GM19324 (cell line): Measurements from ENCODE around the gene NDUFA11.
"Not testable (repeated sequence)": the region's sequence is repeated elsewhere in the genome, so short reads cannot be mapped to it uniquely, and the experiment has no call there.

Source experiments
- ATAC-seq: cut with Tn5 transposase; IDR thresholded peaks from one replicate; pipeline ENCODE4 v1.9.1; 2021; ENCODE audit warnings: mild to moderate bottlenecking, moderate library complexity; ENCODE audit not compliant: unreplicated experiment, low FRiP score

Gene NDUFA11

DNA sequence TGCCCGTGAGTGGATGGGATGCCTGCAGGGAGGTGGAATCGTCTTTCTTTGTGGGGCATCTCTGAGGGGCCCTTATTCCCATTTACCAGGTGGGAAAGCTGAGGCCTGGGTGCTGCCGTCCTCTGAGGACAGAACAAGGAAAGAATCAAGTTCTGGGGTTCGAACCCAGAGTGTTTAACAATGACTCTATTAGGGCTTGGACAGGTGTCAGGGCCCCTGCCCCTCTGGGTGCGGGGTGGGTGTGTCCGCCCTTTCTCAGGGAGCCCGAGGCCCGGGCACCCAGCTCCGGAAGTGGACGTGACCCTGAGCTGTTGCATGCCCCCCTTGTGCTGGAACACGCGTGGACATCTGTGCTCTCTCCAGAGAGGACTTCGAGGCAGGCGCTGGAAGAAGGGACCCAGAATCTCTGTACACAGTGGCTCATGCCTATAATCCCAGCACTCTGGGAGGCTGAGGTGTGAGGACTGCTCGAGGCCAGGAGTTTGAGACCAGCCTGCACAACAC, 10.8 kb downstream of the NDUFA11 start:
- no peak for ATAC-seq

DNA sequence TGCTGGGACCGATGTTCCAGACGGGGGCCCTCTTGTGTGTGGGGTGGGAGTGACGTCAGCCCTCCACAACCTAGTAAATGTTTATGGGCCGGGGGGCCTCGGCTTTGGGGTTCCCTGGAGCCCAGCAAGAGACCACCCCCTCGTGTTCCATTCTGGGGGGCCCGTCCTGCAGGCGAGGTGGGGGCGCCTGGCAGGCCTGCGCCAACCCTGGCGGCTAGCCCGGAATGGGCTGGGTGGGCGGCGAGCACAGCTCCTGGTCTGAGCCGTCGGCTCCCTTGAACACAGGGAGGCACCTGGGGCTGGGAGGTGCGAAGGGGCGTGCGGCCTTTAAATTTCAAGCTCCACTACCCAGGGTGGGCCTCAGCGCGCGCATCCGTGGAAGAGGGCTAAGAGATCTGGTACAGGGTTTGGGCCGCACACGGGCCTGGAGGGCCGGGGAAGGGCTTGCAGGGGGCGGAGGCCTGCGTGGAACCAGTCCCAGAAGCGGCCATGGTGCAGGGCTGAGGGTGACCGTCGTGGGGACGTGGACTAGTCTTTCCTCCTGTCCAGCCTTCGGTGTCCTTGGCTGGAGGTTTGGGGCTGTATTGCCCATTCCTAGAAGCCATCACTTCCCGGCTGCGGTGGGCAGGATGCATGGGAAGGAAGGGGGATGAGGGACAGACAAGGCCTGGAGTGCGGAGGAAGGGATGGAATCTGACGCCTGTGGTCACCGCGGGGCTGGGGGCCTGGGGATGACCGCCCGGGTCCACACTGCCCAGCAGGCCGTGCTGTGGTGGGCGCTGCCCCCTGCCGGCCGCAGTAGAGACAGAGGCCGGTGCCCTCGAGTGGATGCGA, 11.4 kb downstream of the NDUFA11 start:
- ATAC-seq: no peak

DNA sequence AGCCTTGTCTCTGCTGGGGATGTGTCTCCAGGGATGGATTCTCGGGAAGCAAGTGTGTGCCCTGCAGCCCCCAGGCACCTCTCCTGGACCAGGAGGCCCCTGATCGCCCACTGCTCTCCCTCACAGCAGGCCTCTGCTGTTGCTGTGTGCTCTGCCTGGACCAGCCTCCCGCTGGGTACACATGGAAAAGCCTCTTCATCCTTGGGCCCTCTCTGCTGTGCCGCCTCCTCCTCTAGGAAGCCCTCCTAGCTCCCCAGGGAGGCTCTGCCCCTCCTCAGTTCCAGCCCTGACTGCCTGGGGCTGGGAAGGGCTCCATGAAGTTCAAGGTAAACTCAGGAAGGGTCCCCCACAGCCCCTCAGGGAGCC, 12.0 kb downstream of the NDUFA11 start:
- no peak for ATAC-seq

DNA sequence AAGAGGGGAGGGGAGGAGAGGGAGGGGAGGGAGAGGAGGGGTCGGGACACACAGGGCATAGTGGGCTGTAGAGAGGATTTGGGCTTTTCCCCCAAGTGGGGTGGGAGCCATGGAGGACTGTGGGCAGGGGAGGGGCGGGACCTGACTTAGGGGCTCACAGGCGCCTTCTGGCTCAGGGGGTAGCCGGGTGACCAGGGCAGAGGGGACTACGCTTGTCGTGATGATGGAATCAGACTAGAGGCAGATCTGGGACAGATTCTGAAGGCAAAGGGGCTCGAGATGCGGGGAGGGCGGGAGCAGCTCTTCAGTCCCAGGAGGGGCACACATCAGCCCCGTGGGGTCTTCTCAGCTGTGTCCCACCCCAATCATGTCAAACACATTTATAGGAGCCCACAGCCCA, 13.5 kb downstream of the NDUFA11 start:
- no peak for ATAC-seq

DNA sequence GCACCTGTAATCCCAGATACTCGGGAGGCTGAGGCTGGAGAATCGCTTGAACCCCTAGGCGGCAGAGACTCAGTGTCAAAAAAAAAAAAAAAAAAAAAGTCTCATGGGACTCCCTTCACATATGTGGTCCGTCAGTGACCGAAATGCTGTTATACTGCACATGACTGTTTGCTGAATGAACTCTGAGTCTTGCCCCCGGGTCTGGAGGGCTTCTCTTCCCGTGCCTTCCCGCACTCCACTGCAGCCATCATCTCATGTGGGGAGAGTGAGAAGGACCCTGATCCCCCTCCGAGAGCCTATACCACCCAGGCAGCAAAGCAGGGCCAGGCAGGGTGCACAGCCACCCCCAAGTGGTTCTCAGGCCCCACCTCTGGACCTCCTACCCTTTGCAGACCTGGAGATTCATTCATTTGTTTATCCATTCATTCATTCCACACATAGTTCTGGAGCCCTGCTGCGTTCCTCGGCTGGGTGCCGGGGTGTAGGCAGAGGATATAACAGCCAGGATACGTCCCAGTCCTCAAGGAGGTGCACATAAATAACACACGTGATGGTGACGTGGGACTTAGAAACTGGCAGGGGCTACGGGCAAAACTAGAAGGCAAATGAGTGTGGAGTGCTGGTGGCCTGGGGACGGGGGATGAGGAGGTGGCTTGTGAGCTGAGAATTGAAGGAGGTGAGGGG, 14.2 kb downstream of the NDUFA11 start:
- no peak for ATAC-seq

DNA sequence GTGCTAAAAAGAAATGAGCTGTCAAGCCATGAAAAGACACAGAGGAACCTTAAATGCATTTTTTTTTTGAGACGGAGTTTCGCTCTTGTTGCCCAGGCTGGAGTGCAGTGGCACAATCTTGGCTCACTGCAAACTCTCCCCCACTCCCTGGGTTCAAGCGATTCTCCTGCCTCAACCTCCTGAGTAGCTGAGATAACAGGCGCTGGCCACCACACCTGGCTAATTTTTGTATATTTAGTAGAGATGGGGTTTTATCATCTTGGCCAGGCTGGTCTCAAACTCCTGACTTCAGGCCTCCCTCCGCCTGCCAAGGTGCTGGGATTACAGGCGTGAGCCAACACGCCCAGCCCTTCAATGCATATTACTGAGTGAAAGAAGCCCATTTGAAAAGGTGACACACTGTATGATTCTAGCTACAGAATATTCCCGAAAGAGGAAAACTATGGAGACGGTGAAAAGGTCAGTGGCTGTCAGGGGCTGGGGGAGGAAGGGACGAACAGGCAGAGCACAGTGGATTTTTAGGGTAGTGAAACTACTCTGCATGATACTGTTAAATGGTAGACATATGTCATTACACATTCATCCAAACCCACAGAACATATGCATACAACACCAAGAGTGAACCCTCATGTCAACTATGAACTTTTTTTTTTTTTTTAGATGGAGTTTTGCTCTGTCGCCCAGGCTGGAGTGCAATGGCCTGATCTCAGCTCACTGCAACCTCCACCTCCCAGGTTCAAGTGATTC, 19.4 kb downstream of the NDUFA11 start:
- ATAC-seq: not testable (repeated sequence)

DNA sequence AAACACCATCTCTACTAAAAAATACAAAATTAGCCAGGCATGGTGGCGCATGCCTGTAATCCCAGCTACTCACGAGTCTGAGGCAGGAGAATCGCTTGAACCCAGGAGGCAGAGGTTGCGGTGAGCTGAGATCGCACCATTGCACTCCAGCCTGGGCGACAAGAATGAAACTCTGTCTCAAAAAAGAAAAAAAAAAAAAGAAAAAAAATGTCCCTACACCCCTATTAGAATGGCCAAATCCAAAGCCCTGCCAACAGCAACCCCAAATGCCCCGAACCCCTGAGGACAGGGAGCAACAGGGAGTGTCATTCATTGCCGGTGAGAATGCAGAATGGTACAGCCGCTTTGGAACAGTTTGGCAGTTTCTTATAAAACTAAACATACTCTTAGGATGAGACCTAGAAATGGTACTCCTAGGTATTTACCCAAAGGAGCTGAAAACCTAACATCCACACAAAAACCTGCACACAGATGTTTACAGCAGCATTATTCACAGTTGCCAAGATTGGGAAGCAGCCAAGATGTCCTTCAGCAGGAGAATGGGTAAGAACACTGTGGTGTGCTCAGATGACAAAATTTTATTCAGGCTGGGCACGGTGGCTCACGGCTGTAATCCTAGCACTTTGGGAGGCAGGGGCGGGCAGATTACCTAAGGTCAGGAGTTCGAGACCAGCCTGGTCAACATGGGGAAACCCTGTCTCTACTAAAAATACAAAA, 20.3 kb downstream of the NDUFA11 start:
- ATAC-seq: not testable (repeated sequence)

DNA sequence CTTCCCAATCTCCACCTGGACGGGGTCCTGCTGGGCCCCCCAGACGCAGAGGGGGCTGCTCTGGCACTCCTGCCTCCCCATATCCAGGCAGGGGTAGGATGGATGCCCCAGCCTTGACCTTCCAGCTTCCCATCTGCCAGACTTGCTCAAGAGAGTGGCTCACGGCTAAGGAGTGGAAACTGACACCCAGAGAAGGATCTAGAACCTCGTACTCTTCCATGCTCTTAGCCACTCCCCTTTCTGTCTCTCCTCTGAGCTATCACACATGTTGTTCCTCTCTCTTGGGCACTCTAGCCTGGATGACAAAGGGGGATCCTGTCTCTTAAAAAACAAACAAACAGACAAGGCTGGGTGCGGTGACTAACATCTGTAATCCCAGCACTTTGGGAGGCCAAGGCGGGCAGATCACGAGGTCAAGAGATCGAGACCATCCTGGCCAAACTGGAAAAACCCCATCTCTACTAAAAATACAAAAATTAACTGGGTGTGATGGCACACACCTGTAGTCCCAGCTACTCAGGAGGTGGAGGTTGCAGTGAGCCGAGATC, 21.1 kb downstream of the NDUFA11 start:
- no peak for ATAC-seq

DNA sequence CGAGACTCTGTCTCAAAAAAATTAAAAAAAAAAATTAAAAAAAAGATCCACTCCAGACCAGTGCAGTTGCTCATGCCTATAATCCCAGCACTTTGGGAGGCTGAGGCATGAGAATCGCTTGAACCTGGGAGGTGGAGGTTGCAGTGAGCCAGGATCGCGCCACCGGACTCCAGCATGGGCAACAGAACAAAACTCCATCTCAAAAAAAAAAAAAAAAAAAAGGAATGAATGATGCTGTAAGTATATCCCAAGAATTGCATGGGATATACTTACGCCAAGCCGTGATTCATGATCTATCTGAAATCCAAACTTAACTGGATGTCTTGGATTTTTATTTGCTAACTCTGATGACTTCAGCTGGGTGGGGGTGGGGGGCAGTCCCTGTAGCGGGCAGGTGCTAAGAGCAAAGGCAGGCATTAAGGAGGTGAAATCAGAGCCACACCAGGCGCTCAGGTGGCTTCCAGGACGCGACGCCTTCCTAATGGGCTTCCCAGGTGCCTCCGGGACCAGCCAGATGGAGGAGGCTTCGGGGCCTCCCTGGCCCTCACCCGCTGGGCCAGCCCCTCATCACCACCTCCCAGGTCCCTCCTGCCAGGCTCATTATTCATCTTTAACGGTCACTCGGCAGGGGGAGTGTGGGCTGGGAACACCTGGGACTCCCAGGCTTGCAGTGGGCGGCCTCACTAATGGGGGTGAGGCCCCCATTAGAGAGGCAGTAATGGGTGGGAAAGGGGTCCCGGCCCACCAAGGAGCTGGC, 21.9 kb downstream of the NDUFA11 start:
- ATAC-seq: no peak

DNA sequence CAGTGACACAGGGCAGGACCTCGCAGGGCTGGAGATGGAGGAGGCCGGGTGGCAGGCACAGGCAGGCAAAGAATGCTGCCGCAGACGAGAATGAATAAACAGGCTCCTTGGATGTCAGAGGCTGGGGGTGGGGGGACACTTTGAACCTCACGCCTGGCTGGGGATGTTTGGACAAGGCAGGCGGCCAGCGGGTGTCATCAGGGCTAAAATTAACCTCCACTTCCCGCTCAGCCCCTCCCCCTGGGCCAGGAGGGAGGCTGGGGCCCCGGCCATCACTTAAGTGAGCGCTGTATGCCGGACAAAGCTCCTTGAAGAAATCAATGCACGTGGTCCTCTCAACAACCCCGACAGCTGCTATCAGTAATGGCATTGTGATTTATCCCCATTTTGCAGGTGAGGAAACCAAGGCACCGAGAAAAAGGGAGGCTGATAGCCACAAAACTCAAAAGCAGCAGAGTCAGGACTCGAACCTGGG, 22.9 kb downstream of the NDUFA11 start:
- ATAC-seq: no peak

DNA sequence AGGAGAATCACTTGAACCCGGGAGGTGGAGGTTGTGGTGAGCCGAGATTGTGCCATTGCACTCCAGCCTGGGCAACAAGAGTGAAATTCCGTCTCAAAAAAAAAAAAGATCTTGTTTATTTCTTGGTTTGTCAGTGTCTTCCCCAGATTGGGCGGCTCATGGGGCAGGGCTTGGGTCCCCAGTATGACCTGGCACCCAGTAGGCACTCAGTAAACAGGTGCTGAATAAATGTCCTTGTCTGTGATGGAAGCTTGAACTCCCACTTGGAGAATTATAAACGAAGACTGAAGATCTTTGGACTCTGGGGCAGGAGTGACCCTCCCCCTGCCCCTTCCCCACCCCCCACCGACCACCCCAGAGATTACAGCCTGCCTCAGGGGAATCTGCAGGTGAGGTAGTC, 23.4 kb downstream of the NDUFA11 start:
- no peak for ATAC-seq

DNA sequence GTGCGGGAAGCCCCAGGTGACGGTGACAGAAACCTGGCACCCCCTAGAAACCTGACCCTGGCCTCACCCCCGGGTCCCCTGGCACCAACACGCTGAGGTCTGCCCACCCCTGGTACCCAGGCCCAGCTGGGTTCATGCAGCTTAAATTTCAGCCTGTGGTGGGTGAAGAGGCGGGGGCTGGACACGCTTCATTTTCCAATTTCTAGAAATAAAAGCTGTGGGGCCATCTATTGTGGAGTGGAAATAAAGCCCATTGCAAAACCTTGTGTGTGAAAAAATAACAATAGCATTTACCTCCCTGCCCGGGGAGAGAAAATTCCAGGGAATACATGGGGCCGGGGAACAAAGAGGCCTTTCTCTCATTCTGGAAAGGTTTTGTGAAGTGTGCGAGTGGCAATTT, 25.7 kb downstream of the NDUFA11 start:
- ATAC-seq: no peak

DNA sequence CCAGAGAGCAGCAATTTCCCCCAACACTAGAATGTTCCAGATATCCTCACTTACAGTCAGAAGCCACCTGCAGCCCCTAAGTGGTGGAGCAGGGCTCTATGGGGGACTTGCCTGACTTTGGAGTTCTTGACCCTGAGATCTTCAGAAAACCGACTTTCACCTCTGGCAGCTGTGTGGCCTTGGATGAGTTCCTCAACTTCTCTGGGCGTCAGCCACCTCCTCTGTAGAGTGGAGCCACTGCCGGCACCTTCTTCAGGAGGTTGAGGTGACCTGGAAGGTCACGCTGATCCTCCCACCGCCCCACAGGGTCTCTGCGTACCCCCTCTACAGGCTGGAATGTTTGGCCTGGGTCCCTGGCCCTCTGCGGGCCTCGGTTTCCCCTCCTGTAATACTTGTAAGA, 26.2 kb downstream of the NDUFA11 start:
- no peak for ATAC-seq

DNA sequence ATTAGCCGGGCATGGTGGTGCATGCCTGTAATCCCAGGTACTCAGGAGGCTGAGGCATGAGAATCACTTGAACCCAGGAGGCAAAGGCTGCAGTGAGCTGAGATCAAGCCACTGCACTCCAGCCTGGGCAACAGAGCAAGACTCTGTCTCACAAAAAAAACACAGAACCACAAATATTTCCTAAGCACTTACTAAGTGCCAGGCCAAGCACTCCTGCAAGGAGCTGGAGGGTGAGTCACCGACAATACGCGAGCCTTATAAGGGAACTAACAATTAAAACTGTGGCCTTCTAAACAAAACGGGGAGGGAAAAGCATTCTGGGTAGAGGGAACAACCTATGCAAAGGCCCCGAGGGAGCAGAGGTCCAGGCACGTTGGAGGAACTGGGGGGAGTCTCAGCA, 29.1 kb downstream of the NDUFA11 start:
- ATAC-seq: not testable (repeated sequence)

DNA sequence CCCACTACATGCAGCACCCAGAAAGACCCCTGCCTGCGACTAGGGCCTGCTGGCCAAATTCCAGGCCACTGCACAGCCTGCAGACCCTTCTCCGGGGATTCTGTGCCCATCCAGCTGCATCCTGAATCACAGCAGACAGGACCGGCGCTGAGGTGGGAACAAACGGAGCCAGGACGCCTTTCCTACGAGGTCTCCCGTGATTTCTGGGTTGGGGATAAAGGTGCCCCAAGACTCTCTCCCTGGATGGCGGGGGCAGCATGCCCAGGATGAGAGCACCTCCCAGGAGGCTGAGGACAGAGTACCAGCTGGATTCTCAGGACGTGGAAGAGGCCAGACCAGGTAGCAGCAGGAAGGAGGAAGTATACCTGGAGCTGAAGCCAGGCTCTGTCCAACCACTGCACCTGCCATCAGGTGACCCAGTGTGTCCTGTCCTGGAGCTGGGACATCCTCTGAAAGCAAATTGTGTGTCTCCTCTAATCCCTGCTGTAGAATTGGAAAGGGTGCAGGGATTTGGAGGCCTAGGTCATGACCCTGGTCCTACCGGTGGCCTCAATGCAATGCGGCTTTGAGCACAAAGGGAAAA, 29.9 kb downstream of the NDUFA11 start:
- ATAC-seq: no peak

DNA sequence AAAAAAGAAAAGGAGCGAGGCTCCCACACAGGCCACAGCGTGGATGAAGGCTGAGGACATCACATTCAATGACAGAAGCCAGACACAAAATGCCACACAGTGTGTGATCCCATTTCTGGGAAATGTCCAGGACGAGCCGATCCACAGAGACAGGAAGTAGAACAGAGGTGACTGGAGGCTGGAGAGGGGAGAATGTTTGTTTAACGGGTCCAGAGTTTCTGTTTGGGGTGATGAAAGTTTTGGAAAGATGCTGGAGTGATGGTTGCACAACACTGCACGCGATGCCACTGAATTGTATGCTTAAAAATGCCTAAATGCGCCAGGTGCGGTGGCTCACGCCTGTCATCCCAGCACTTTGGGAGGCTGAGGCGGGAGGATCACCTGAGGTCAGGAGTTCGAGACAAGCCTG, 32.6 kb downstream of the NDUFA11 start:
- ATAC-seq: no peak

DNA sequence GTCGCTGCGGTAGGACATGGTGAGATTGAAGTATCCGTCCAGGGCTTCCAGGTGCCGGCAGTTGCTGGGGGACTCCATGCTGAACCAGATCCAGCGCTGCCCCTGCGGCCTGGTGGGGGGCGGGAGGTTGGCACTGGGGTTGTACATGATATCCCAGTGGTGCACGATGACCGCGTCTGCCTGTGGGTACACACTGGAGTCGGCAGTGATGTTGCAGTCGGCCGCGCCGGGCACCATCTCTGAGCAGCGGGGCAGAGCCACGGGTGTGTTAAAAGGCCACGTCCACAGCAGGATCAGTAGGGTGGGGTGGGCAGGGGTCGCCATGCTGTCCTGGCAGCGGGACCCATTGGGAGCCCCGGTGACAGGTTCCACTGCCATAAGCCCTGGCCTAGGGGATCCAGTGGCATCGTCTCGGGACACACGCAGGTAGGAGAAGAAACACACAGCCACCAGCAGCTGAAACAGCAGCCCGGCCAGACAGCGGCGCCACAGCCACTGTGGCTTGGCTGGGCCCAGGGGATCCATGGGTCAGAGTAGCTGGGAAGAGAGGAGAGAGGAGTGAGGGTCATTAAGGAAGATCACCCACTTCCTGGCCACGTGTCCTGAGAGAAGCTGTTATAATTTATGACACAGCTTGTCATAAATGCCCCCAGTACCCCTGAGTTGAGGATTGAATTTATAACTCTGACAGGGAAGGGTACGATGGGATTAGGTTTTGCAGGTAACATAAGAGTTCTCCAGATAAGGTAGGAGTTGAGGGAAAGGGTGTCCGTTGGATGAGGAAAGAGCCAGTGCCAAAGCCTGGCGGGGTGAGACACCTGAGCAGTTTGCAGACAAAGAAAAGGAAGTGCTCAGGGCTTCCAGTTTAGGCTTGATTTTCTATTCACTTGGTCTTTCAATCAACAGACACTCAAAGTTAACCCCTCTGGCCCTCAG, 36.1 kb downstream of the NDUFA11 start:
- ATAC-seq: no peak

DNA sequence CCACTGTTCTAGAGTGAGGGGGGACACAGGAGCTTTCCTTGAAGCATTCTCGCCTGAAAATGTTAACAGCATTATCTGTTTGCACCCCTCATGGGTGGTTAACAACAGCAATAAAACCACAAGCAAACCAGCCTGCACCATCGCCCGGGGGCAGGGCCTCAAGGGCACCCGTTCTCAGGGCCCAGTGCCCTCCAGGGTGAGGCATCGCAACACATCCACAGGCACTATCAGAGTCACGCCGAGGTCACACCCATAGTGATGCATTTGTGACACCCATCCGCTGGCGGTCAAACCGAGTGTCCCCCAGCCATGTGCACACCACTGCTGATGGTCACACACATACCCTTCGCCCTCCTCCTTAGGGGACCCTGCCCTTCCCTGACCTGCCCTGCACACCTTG, 37.8 kb downstream of the NDUFA11 start:
- ATAC-seq: no peak
